Measurements from ENCODE around the gene GNAO1. TPM values are rescaled to one million over a fixed set of nuclear protein-coding genes. Genes with fewer than 3 reads are reported as not detected.

Gene GNAO1
- total and polyA plus RNA-seq, 9 donors: 0.72 to 5.6 (median 2.7) TPM

GRCh38 chr16:56238188-56238587, 46.9 kb downstream of the GNAO1 start:
- intact Hi-C loops (cut with DNase I): no loop called here
- 35 to 48% (median 35%) methylated on average over 3 of the region's 3 CpGs for WGBS, 3 donors
- Histone ChIP-seq H3K36me3 (no peaks in the 10 kb centered on the region), H3K27me3 (no peaks in the 10 kb centered on the region), H3K4me1 (ENCODE audit: insufficient read depth) (peaks cover 2% of the 10 kb centered on the region), H3K9me3 (no peaks in the 10 kb centered on the region), H3K27ac (no peak overlapping the region), H3K4me3 (no peak overlapping the region)
- DNase-seq: no peak
- TF ChIP-seq EP300 (IDR thresholded peaks at IDR 0.05) (no peak), POLR2A (IDR thresholded peaks at IDR 0.05) (no peak), CTCF (IDR thresholded peaks at IDR 0.05) (no peak)

GRCh38 chr16:56241596-56241995, 50.3 kb downstream of the GNAO1 start:
- TF ChIP-seq CTCF (IDR thresholded peaks at IDR 0.05): no peak
- no peak for TF ChIP-seq POLR2A (IDR thresholded peaks at IDR 0.05)
- no peak for TF ChIP-seq EP300 (IDR thresholded peaks at IDR 0.05)
- H3K27ac ChIP-seq: no peak overlapping the region
- no peaks in the 10 kb centered on the region for H3K36me3 ChIP-seq
- 75 to 90% (median 76%) methylated on average over 2 of the region's 2 CpGs for WGBS, 3 donors
- intact Hi-C loops (cut with DNase I): no loop called here
- H3K27me3 ChIP-seq: no peaks in the 10 kb centered on the region
- H3K4me3 ChIP-seq: no peak overlapping the region
- no peaks in the 10 kb centered on the region for H3K9me3 ChIP-seq
- peaks cover 2% of the 10 kb centered on the region for H3K4me1 ChIP-seq (ENCODE audit: insufficient read depth)
- DNase-seq: no peak

GRCh38 chr16:56242740-56243139, 51.5 kb downstream of the GNAO1 start:
- no peaks in the 10 kb centered on the region for H3K27me3 ChIP-seq
- no peak overlapping the region for H3K4me3 ChIP-seq
- intact Hi-C loops (cut with DNase I): no loop called here
- no peaks in the 10 kb centered on the region for H3K9me3 ChIP-seq
- H3K36me3 ChIP-seq: no peaks in the 10 kb centered on the region
- no peaks in the 10 kb centered on the region for H3K4me1 ChIP-seq (ENCODE audit: insufficient read depth)
- 74 to 98% (median 95%) methylated on average over 4 of the region's 4 CpGs for WGBS, 3 donors
- TF ChIP-seq EP300 (IDR thresholded peaks at IDR 0.05): no peak
- TF ChIP-seq POLR2A (IDR thresholded peaks at IDR 0.05): no peak
- TF ChIP-seq CTCF (IDR thresholded peaks at IDR 0.05): no peak
- H3K27ac ChIP-seq: no peak overlapping the region
- DNase-seq: no peak

GRCh38 chr16:56244612-56245011, 53.3 kb downstream of the GNAO1 start:
- TF ChIP-seq EP300 (IDR thresholded peaks at IDR 0.05): no peak
- no peak for TF ChIP-seq POLR2A (IDR thresholded peaks at IDR 0.05)
- no peak for TF ChIP-seq CTCF (IDR thresholded peaks at IDR 0.05)
- no peak for DNase-seq
- Histone ChIP-seq H3K27me3 (no peaks in the 10 kb centered on the region), H3K9me3 (no peaks in the 10 kb centered on the region), H3K4me1 (ENCODE audit: insufficient read depth) (no peaks in the 10 kb centered on the region), H3K36me3 (no peaks in the 10 kb centered on the region), H3K27ac (no peak overlapping the region), H3K4me3 (no peak overlapping the region)
- intact Hi-C loops (cut with DNase I): no loop called here
- 91 to 97% (median 96%) methylated on average over 4 of the region's 4 CpGs for WGBS, 3 donors

- H3K4me3 ChIP-seq: no peak overlapping the region
- WGBS, 3 donors: 85 to 92% (median 91%) methylated on average over 6 of the region's 6 CpGs
- no peaks in the 10 kb centered on the region for H3K9me3 ChIP-seq
- no peak for TF ChIP-seq EP300 (IDR thresholded peaks at IDR 0.05)
- TF ChIP-seq POLR2A (IDR thresholded peaks at IDR 0.05): no peak
- no peak overlapping the region for H3K27ac ChIP-seq
- H3K27me3 ChIP-seq: no peaks in the 10 kb centered on the region
- intact Hi-C loops (cut with DNase I): no loop called here
- no peaks in the 10 kb centered on the region for H3K4me1 ChIP-seq (ENCODE audit: insufficient read depth)
- no peak for DNase-seq
- H3K36me3 ChIP-seq: no peaks in the 10 kb centered on the region
These were observed 53.9 kb downstream of the GNAO1 start for GRCh38 chr16:56245197-56245596.
